AG04449 (cell line): Measurements from ENCODE around the gene SHCBP1L.

Experiments used
- CTCF ChIA-PET: fragments of 350-600 bp; formaldehyde crosslinking; extraction: SDS; loops from one replicate; lab custom pipeline; 2021; ENCODE audit warnings: antibody characterized with exemption; lab: Yijun Ruan, JAX
- POLR2A ChIA-PET: fragments of 400-600, 350-600 bp; formaldehyde crosslinking; extraction: SDS; loops from one replicate; lab custom pipeline; 2020; ENCODE audit warnings: antibody characterized with exemption, inconsistent platforms; lab: Yijun Ruan, JAX
- DNase-seq: peaks from one replicate; pipeline ENCODE4 v3.0.0-alpha.2; 2010; ENCODE audit warnings: low read depth, low spot score
- H3K4me3 ChIP-seq: 2 replicates; pipeline ENCODE4 v1.5.1; 2011; ENCODE audit warnings: low read depth, mild to moderate bottlenecking, control low read depth, low read length
- CTCF ChIP-seq: IDR thresholded peaks from one replicate; pipeline ENCODE4 v1.5.1; 2011; ENCODE audit warnings: mild to moderate bottlenecking, moderate library complexity, low read length, control low read depth, inconsistent platforms; ENCODE audit not compliant: insufficient read depth; ENCODE audit errors: missing control alignments

SHCBP1L gene

GRCh38 chr1:182861994-182862393 lies 91.0 kb downstream of the SHCBP1L start:
- ChIA-PET POLR2A (no interaction called here), CTCF (no interaction called here)
- no peak overlapping the region for H3K4me3 ChIP-seq
- no peak for TF ChIP-seq CTCF
- DNase-seq, result no peak

- no peak for DNase-seq
- no peak for TF ChIP-seq CTCF
- H3K4me3 ChIP-seq, result no peak overlapping the region
- ChIA-PET CTCF (no interaction called here), POLR2A (no interaction called here)
Observed at GRCh38 chr1:182860658-182861057, 92.3 kb downstream of the SHCBP1L start.

GRCh38 chr1:182857212-182857611 lies 95.8 kb downstream of the SHCBP1L start:
- ChIA-PET POLR2A (no interaction called here), CTCF (no interaction called here)
- TF ChIP-seq CTCF, result no peak
- DNase-seq, result no peak
- no peak overlapping the region for H3K4me3 ChIP-seq

- ChIA-PET CTCF (interaction anchor here (1.1 kb wide), 1 partner anchor 255 kb away, joined by 3 read pairs; no protein-coding TSS in a partner anchor), POLR2A (interaction anchor here (0.7 kb wide), 1 partner anchor 12 kb away, joined by 3 read pairs; no protein-coding TSS in a partner anchor)
- no peak for TF ChIP-seq CTCF
- no peak overlapping the region for H3K4me3 ChIP-seq
- no peak for DNase-seq
Observed at GRCh38 chr1:182855911-182856310, 97.1 kb downstream of the SHCBP1L start.

- ChIA-PET POLR2A (no interaction called here), CTCF (no interaction called here)
- no peak for TF ChIP-seq CTCF
- DNase-seq, result no peak
- no peak overlapping the region for H3K4me3 ChIP-seq
Observed at GRCh38 chr1:182851825-182852224, 101.1 kb downstream of the SHCBP1L start.

GRCh38 chr1:182850319-182850718 lies 102.6 kb downstream of the SHCBP1L start:
- no peak for DNase-seq
- ChIA-PET POLR2A (no interaction called here), CTCF (interaction anchor here (1.4 kb wide), 1 partner anchor 249 kb away, joined by 4 read pairs; no protein-coding TSS in a partner anchor)
- H3K4me3 ChIP-seq, result no peak overlapping the region
- no peak for TF ChIP-seq CTCF
